Esophagus squamous epithelium (tissue), 4 donors: ENCODE data around the gene ACP7.

Source experiments
- CTCF ChIP-seq, 6 experiments: fragments of 450-650 bp in 4 of 6; fragments of 200-600 bp in 2 of 6; sonication (generic) in 2 of 6; IDR thresholded peaks; one replicate each; pipeline ENCODE4 v1.5.1; 2016 to 2019; ENCODE audit warnings: antibody characterized with exemption in 6 of 6, mild to moderate bottlenecking in 4 of 6, moderate library complexity in 4 of 6
- POLR2A ChIP-seq, 4 donors: fragments of 450-650 bp; IDR thresholded peaks; one replicate each; pipeline ENCODE4 v1.6.1; 2017; ENCODE audit warnings: antibody characterized with exemption in 4 of 4, mild to moderate bottlenecking in 4 of 4, moderate library complexity in 3 of 4

GRCh38 chr19:39130337-39131254, 46.4 kb downstream of the ACP7 start:
- no peak for TF ChIP-seq CTCF (IDR thresholded peaks at IDR 0.05)
- no peak for TF ChIP-seq POLR2A (IDR thresholded peaks at IDR 0.05)
